HCT116 (cell line): ENCODE results near the gene RNF141.

Source experiments
- CTCF ChIP-seq, 3 experiments: fragments of 200-600 bp in 1 of 3; sonication (generic) in 1 of 3; IDR thresholded peaks in 2 of 3; conservative IDR thresholded peaks in 1 of 3; 2 replicates each; pipeline ENCODE4 v1.5.1; 2012 to 2017; ENCODE audit warnings: low read depth in 2 of 3, low read length in 2 of 3, antibody characterized with exemption in 1 of 3, borderline replicate concordance in 1 of 3, control low read depth in 1 of 3, mild to moderate bottlenecking in 1 of 3, mixed read lengths in 1 of 3, mixed run types in 1 of 3, moderate library complexity in 1 of 3; ENCODE audit not compliant: insufficient read depth in 1 of 3
- EZH2 ChIP-seq: fragments of 200-600 bp; sonication (generic); IDR thresholded peaks from 2 replicates; pipeline ENCODE4 v1.6.1; 2017; ENCODE audit warnings: antibody characterized with exemption, mixed run types
- EZH2phosphoT487 ChIP-seq: fragments of 200-600 bp; IDR thresholded peaks from 2 replicates; pipeline ENCODE4 v1.6.1; 2018; ENCODE audit warnings: antibody characterized with exemption, borderline replicate concordance
- POLR2A ChIP-seq: IDR thresholded peaks from 2 replicates; pipeline ENCODE4 v1.7.0; 2011; ENCODE audit warnings: borderline replicate concordance; ENCODE audit not compliant: insufficient read depth, insufficient read length; ENCODE audit errors: extremely low read depth
- SRF ChIP-seq: IDR thresholded peaks from 2 replicates; pipeline ENCODE4 v1.6.1; 2012; ENCODE audit warnings: low read depth

- TF ChIP-seq EZH2phosphoT487 = no peak
- no peak for TF ChIP-seq POLR2A
- no peak for TF ChIP-seq CTCF (IDR thresholded peaks at IDR 0.05 in 2 of 3, conservative IDR thresholded peaks at IDR 0.05 in 1 of 3; ENCODE audit: borderline replicate concordance in 1 of 3, insufficient read depth in 1 of 3, low read depth in 2 of 3, low read length in 2 of 3)
- TF ChIP-seq EZH2 = no peak
- no peak for TF ChIP-seq SRF
These were observed 15.6 kb upstream of the RNF141 start for GRCh38 chr11:10556590-10556989.
